NCI-H146 (cell line): ENCODE data around the gene CBX5.
A peak's percentile ranks its signal among the peaks of the same experiment; 100 is the strongest.
"Not testable (repeated sequence)": the region's sequence is repeated elsewhere in the genome, so short reads cannot be mapped to it uniquely, and the experiment has no call there.

Experiments used
- DNase-seq: peaks from one replicate; lab custom pipeline; 2025; lab: John Stamatoyannopoulos, UW

Gene CBX5

GRCh38 chr12:54294152-54294952 lies 14.4 kb upstream of the CBX5 start:
- peak; percentile 55 for DNase-seq

GRCh38 chr12:54292931-54293241 lies 13.0 kb upstream of the CBX5 start:
- no peak for DNase-seq

GRCh38 chr12:54292083-54292930 lies 12.4 kb upstream of the CBX5 start:
- DNase-seq, result no peak

GRCh38 chr12:54287261-54288157 lies 7.6 kb upstream of the CBX5 start:
- no peak for DNase-seq

- DNase-seq, result no peak
Measured at GRCh38 chr12:54286042-54287030, 6.4 kb upstream of the CBX5 start.

GRCh38 chr12:54285150-54286041 lies 5.5 kb upstream of the CBX5 start:
- no peak for DNase-seq

GRCh38 chr12:54284070-54284780 lies 4.3 kb upstream of the CBX5 start:
- DNase-seq, result not testable (repeated sequence)

- DNase-seq, result no peak
Measured at GRCh38 chr12:54282949-54283593, 3.1 kb upstream of the CBX5 start.

- not testable (repeated sequence) for DNase-seq
Measured at GRCh38 chr12:54281694-54282093, 1.8 kb upstream of the CBX5 start.

GRCh38 chr12:54281261-54281638 lies 1.3 kb upstream of the CBX5 start:
- DNase-seq, result not testable (repeated sequence)

GRCh38 chr12:54280468-54281260 lies 742 bp upstream of the CBX5 start, which contains the start of gene HNRNPA1:
TSS of gene HNRNPA1 (plus strand) at chr12:54280726. CDS start at chr12:54280808, 82 bp downstream.
- DNase-seq, result peak; percentile 100

- DNase-seq, result no peak
Measured at GRCh38 chr12:54279227-54279631, 693 bp downstream of the CBX5 start.

GRCh38 chr12:54277823-54278276 lies 2.1 kb downstream of the CBX5 start:
- no peak for DNase-seq

GRCh38 chr12:54276368-54276767 lies 3.6 kb downstream of the CBX5 start:
- no peak for DNase-seq

- peak; percentile 92 for DNase-seq
Measured at GRCh38 chr12:54273981-54274380, 5.9 kb downstream of the CBX5 start.

- no peak for DNase-seq
Measured at GRCh38 chr12:54272214-54272613, 7.7 kb downstream of the CBX5 start.

- no peak for DNase-seq
Measured at GRCh38 chr12:54270345-54270744, 9.6 kb downstream of the CBX5 start.

GRCh38 chr12:54266852-54267251 lies 13.1 kb downstream of the CBX5 start:
- DNase-seq, result no peak
